Hair follicular keratinocyte (primary cell): ENCODE measurements around the gene TMEM184B. TPM values are rescaled to one million over a fixed set of nuclear protein-coding genes. Genes with fewer than 3 reads are reported as not detected.

ENCODE experiments used
- total RNA-seq: library from RNA; depleted of rRNA; stranded (reverse); fragments of >200 nt; gene quantifications from 2 replicates; pipeline ENCODE4 v1.2.3, GENCODE V29; 2015

The TMEM184B gene
- total RNA-seq, result 52.1 and 55.1 TPM in 2 replicates

DNA sequence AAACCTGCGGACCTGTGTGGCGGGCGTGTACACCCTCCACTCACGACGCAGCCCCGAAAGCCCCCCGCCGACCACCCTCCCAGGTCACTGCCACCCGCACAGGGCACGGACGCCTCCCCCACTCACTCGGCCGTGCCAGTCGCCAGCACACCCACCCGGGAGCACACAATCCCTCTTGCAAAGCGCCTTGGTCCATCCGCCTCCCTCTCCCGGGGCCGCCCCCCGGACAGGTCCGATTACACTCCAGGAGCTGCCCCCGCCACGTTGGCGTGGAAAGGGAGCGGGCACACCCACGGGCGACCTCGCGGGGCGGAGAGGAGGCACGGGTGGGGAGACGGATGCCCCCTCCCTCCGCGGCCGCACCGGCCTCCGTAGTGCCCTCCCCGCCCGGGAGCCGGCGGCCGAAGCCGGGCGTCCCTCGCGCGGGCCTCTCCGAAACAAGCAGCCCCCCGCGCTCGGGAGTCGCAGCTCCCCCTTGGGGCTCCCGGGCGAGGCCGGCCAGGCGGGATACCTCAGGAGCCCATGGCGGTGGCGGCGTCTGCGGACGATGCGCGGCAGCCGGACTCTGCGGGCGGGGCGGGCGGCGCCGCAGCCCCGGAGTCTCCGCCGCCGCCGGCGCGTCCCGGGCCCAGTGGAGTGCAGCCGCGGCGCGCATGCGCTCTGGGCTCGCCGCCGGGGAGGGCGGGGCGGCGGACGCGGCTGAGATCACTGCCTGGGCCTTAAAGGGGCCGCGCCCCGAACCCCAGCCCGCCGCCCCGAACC lies at the start of gene TMEM184B:
Gene TMEM184B, minus strand, starts transcription at position 638 of the 762 bp plus-strand sequence. CDS start 25,049 bp downstream, outside the sequence.

GRCh38 chr22:38317122-38317994 lies 44.5 kb upstream of the TMEM184B start, which contains the start of gene CSNK1E:
TSS of gene CSNK1E (minus strand) at chr22:38317433. CDS start at chr22:38314157, 3,276 bp downstream.

GRCh38 chr22:38201711-38202436 lies 70.9 kb downstream of the TMEM184B start, which contains the start of gene MAFF:
TSS of gene MAFF (plus strand) at chr22:38201994. CDS start at chr22:38213854, 11,860 bp downstream.

GRCh38 chr22:38181453-38182200 lies 91.2 kb downstream of the TMEM184B start, which contains the start of gene PLA2G6:
TSS of gene PLA2G6 (minus strand) at chr22:38181830. CDS start at chr22:38169426, 12,404 bp downstream.

Other genes starting within 250 kb of the TMEM184B start
- 20.2 and 42.6 TPM in 2 replicates for gene PICK1, start 215.6 kb downstream of the TMEM184B start, total RNA-seq
- not detected in 2 replicates for gene SLC16A8, start 188.8 kb downstream of the TMEM184B start, total RNA-seq
- gene BAIAP2L2, start 162.3 kb downstream of the TMEM184B start, total RNA-seq, result 7.1 and 16.0 TPM in 2 replicates
- gene PLA2G6, start 91.2 kb downstream of the TMEM184B start, total RNA-seq, result 3.6 and 7.0 TPM in 2 replicates
- 18.5 and 44.9 TPM in 2 replicates for gene MAFF, start 71.0 kb downstream of the TMEM184B start, total RNA-seq
- 181 and 214 TPM in 2 replicates for gene CSNK1E, start 44.4 kb upstream of the TMEM184B start, total RNA-seq
- gene KCNJ4, start 182.2 kb upstream of the TMEM184B start, total RNA-seq, result not detected in 2 replicates
- gene KDELR3, start 195.1 kb upstream of the TMEM184B start, total RNA-seq, result 16.6 and 22.8 TPM in 2 replicates
- 107 and 159 TPM in 2 replicates for gene DDX17, start 233.3 kb upstream of the TMEM184B start, total RNA-seq